Raji (cell line): Measurements from ENCODE around the gene GNB5.

Source experiments
- POLR2A ChIP-seq: IDR thresholded peaks from 2 replicates; pipeline ENCODE4 v1.6.1; 2011; ENCODE audit warnings: low read depth, low read length, control low read depth; ENCODE audit not compliant: insufficient read depth

GNB5 gene

DNA sequence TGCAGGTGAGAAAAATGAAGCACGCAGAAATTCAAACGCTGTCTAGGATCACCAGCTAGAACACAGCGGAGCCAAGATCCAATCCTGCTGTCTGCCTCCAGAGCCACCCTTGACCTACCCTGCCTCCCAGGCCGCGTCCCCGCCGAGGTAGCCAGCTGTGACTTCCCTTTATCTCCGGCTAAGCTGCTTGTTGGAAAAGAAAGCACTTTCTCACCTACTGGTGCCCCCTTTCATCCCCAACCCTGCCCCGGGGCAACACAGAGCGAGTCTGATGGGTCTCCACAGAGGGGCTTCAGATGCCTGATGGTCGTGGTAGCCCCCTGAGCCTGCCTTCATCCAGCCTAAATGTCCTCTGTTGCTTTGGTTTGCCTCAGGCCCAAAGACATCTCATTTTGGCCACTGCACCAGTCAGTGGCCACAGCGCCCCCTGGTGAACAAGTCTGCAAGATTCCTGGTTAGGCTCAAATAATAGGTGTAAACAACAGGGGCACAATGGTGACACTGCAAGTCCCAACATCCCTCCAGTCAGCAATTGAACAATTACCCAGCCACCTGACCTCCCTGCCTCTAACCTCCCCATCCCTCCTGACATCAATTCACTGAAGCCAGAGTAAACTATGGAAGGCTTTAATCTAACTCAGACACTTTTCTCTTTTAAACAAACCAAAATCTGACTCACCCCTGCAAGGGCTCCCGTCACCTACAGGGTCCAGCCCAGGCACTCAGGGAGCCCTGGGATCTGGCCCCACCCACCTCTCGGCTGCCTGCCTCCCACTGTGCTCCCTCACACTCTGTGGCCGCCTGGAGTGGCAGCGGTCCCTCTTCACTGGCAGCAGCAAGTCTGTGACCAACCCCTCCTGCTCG is 51.4 kb downstream of the GNB5 start:
- TF ChIP-seq POLR2A = no peak

DNA sequence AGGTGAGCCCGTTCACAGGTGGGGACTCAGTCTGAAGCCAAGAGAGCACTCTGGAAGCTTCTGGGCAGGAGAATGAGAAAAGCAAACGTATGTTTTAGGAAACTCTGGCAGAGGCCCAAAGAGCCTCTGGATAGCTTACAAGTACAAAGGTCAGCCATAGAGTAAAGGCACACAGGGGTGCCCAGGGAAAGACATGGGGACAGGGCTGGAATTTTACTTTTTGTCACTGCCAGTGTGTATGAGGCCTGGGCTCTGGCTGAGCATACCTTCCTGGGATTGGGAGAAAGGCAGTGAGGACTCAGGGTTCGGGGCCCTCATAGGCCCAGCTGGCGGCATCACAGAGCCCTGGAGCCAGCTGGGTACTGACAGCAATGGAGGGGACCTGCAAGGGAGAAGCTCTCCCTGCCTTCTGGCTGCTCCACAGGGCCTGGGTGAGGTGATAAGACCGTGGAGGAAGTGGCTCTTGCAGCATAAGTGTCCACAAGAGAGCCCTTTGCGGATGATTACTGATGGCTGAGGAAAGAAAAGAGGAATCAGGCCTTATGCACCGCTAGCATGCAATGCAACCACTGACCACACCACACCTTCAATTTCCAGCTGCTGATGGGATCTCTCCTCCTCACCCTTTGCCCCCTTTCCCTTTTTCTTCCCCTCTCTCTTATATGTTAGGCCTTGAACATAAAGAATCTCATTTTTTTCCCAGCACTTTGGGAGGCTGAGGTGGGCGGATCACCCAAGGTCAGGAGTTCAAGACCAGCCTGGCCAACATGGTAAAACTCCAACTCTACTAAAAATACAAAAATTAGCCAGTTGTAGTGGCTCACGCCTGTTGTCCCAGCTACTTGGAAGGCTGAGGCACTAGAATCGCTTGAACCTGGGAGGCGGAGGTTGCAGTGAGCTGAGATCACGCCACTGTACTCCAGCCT is 53.5 kb downstream of the GNB5 start:
- no peak for TF ChIP-seq POLR2A

DNA sequence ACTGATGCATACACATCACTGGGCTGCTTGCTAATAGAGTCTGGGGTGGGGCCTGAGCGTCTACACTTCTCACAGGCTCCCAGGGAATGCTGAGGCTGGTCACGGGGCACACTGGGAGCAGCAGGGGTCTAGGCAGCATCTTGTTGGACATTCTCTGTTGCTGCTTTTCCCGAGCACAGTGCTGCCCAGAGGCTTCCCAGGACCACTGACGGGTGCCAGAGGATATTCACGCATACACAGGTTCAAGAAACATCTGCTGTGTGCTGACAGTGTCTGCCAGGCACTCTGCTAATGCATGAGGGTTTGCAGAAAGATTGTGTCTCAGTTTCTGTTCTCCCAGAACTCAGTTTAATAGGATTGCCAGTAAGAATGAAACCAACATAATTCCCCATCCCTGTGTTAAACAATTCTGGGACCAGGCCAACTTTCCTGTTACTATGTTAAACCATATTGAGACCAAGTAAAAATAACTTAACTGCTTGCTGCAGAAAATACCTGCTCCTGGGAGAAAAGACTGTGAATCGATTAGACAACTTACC is 54.7 kb downstream of the GNB5 start:
- no peak for TF ChIP-seq POLR2A

- no peak for TF ChIP-seq POLR2A
Measured at GRCh38 chr15:52134502-52135144, 56.6 kb downstream of the GNB5 start.

GRCh38 chr15:52133510-52134220 is 57.5 kb downstream of the GNB5 start:
- TF ChIP-seq POLR2A = no peak

DNA sequence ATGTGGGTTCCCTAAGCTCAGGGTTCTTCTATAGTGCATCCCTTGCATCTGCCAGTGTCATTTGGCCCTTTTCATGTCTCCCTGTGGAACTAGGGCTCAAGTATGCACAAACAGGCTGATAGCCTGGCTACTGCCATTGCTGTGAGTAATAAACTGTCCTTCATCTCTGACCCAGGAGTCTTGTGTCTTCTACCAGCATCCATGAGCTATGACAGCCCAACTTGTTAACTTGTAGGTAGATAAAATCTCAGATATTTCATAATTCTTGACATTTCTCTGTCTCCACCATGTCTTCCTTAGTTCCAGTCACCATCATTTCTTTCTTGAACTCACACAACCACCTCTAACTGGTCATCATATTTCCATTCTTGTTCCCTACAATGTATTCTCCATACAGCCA is 59.1 kb downstream of the GNB5 start:
- no peak for TF ChIP-seq POLR2A

DNA sequence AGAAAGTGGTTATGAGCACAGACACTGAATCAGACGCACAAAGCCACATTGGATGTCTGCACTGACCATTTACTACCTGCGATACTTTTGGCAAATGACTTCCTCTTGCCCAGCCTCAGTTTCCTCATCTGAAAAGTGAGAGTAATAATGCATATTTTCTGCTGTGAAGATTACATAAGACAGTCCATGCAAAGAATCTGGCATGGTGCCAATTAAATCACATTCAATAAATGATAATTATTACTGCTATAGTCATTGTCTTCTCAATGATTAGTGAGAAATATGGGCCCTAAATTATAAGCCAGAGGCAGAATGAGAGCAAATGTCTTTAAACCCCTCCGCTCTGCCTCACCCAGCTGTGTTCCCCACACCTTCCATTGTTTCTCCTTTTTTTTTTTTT is 62.6 kb downstream of the GNB5 start:
- TF ChIP-seq POLR2A = no peak

GRCh38 chr15:52124270-52124880 is 66.8 kb downstream of the GNB5 start:
- TF ChIP-seq POLR2A = no peak

DNA sequence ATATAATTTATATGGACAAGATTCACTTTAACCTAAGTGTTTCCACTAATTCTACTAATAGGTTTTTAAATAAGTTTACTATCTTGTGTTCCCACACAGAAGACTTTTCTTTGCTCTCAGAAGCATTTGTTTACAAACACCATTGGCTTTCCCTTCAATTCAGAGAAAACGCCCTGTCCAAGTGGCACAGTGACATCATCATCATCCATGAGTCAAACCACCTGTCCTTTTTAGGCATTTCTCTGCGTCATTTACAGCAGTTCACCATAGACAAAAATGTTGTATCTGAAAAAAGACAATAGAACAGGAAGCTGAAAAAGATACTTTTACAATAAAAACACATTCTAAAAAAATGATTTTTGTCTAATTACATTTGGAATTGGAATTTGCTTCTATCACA is 69.3 kb downstream of the GNB5 start:
- TF ChIP-seq POLR2A = no peak

DNA sequence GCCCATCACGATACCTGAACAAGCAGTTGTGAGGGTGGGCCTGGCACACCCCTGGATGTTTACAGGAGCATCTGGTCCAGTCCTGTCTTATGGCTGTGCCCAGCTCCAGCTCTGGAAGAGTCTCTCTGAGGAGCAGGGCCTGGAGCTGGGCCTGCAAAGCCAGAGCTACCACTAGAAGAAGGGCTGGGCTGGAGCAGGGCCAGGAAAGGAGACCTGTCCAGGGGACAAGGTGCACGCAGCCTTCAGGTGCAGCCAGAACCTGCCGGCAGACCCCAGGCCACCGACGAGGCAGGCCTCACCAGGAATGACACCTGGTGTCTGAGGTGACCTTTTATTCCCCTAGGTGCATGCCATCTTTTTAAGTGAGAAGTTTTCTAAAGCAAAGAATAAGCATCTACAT is 70.2 kb downstream of the GNB5 start:
- no peak for TF ChIP-seq POLR2A

DNA sequence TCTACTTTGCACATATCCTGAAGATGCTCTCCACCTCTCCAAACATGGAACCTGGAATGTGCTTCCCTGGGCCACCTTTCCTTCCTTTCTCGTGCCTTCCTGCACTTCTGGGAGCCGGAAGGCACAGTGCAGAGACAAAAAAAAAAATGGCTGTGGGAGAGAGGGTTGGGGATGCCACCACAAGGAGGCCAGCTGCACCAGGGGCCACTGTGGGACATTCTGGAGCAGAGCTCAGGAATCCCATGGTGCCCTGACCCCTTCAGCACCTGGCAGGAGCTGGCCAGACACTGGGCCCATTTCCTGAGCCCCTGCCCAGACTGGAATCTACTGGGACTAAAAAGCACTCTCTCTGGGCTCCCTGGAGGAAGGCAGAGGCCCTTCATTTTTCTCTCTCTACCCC is 70.7 kb downstream of the GNB5 start:
- no peak for TF ChIP-seq POLR2A

GRCh38 chr15:52118969-52119749 is 72.0 kb downstream of the GNB5 start:
- no peak for TF ChIP-seq POLR2A

DNA sequence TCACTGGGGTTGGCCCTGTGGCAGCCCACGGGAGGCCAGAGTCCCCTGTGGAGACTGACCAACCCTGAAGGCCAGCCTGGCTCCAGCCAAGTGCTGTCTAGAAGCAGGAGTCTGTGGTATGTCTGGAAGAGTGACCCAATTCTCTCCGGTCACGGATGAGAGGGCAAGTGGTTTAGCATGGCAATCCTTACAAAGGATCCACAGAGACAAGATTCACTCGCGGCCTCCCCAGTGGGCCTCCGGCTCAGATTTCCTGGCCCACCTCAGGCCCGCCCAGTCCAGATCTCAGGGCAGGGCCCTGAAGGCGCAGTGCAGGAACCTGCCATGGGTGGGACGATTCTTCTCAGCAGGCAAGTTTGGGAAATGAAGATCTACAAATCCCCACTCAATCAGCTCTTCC is 73.6 kb downstream of the GNB5 start:
- no peak for TF ChIP-seq POLR2A
